ENCODE results near the gene PARD3.

GRCh38 chr10:34526758-34527730 is 288.1 kb downstream of the PARD3 start:
- no peak for TF ChIP-seq SIN3A (IDR thresholded peaks at IDR 0.05; ENCODE audit: borderline replicate concordance, insufficient read depth, low read length)
- TF ChIP-seq POLR2AphosphoS5 (IDR thresholded peaks at IDR 0.05; ENCODE audit: low read depth, low read length) = no peak
- TF ChIP-seq TAF1 (IDR thresholded peaks at IDR 0.05; ENCODE audit: borderline replicate concordance, insufficient read depth, low read length) = no peak
- TF ChIP-seq REST (IDR thresholded peaks at IDR 0.05; ENCODE audit: insufficient read depth in 1 of 2, low read depth in 2 of 2, low read length in 2 of 2) = no peak
- no peak for TF ChIP-seq FOXP2 (optimal IDR thresholded peaks at IDR 0.05; ENCODE audit: borderline replicate concordance, extremely low read depth, extremely low read length, insufficient read depth)
